IPS DF 6.9 (cell line): ENCODE data around the gene KANSL1.

Source experiments
- DNase-seq: peaks from one replicate; pipeline ENCODE4 v3.0.0-alpha.2; 2013; ENCODE audit warnings: low read depth, low spot score
- H3K27ac ChIP-seq: one replicate; pipeline ENCODE4 v1.5.1; 2013; ENCODE audit warnings: low read length, control low read depth
- H3K27me3 ChIP-seq: 2 replicates; pipeline ENCODE4 v1.6.1; 2013; ENCODE audit warnings: mild to moderate bottlenecking, low read length; ENCODE audit not compliant: control insufficient read depth, insufficient read depth
- H3K36me3 ChIP-seq: 2 replicates; pipeline ENCODE4 v1.6.1; 2013; ENCODE audit warnings: low read length; ENCODE audit not compliant: control insufficient read depth, insufficient read depth
- H3K4me1 ChIP-seq: 2 replicates; pipeline ENCODE4 v1.6.1; 2013; ENCODE audit warnings: low read length; ENCODE audit not compliant: control insufficient read depth, insufficient read depth
- H3K4me3 ChIP-seq: 2 replicates; pipeline ENCODE4 v1.5.1; 2013; ENCODE audit warnings: mild to moderate bottlenecking, low read length
- H3K9me3 ChIP-seq: 2 replicates; pipeline ENCODE4 v1.6.1; 2013; ENCODE audit warnings: low read length, inconsistent platforms; ENCODE audit not compliant: control insufficient read depth, insufficient read depth
- WGBS: extraction: QIAGEN DNeasy Blood & Tissue Kit; methylation state at CpG from one replicate; pipeline ENCODE4 v1.1.7; 2013; ENCODE audit warnings: mixed read lengths, missing lambda C conversion rate; ENCODE audit not compliant: insufficient read length, insufficient coverage; 5-methylcytosine and 5-hydroxymethylcytosine counted together

Gene KANSL1

GRCh38 chr17:46202424-46202823 is 9.2 kb upstream of the KANSL1 start:
- no peak overlapping the region for H3K27ac ChIP-seq
- no CpG with 5 or more reads among the region's 2 CpGs for WGBS

GRCh38 chr17:46201491-46201890 is 8.3 kb upstream of the KANSL1 start:
- WGBS: no CpG with 5 or more reads among the region's 3 CpGs
- Histone ChIP-seq H3K4me1 (no peaks in the 10 kb centered on the region), H3K9me3 (no peaks in the 10 kb centered on the region), H3K27ac (no peak overlapping the region), H3K27me3 (no peaks in the 10 kb centered on the region), H3K36me3 (no peaks in the 10 kb centered on the region), H3K4me3 (no peak overlapping the region)
- DNase-seq: no peak

More at GRCh38 chr17:46202424-46202823, 9.2 kb upstream of the KANSL1 start:
- Histone ChIP-seq H3K4me1 (no peaks in the 10 kb centered on the region), H3K9me3 (no peaks in the 10 kb centered on the region), H3K4me3 (no peak overlapping the region), H3K36me3 (no peaks in the 10 kb centered on the region), H3K27me3 (no peaks in the 10 kb centered on the region)
- no peak for DNase-seq

- DNase-seq: no peak
- no peaks in the 10 kb centered on the region for H3K4me1 ChIP-seq
- WGBS: no CpG with 5 or more reads among the region's 7 CpGs
- H3K4me3 ChIP-seq: no peak overlapping the region
- no peaks in the 10 kb centered on the region for H3K27me3 ChIP-seq
- no peak overlapping the region for H3K27ac ChIP-seq
- H3K36me3 ChIP-seq: no peaks in the 10 kb centered on the region
- no peaks in the 10 kb centered on the region for H3K9me3 ChIP-seq
Observed at GRCh38 chr17:46200197-46200596, 7.0 kb upstream of the KANSL1 start.

- no peak for DNase-seq
- Histone ChIP-seq H3K4me3 (no peak overlapping the region), H3K27ac (no peak overlapping the region), H3K36me3 (no peaks in the 10 kb centered on the region), H3K27me3 (no peaks in the 10 kb centered on the region), H3K9me3 (no peaks in the 10 kb centered on the region), H3K4me1 (no peaks in the 10 kb centered on the region)
Observed at GRCh38 chr17:46199379-46199778, 6.2 kb upstream of the KANSL1 start.

- Histone ChIP-seq H3K27me3 (no peaks in the 10 kb centered on the region), H3K36me3 (no peaks in the 10 kb centered on the region), H3K4me1 (no peaks in the 10 kb centered on the region), H3K9me3 (no peaks in the 10 kb centered on the region), H3K27ac (no peak overlapping the region), H3K4me3 (no peak overlapping the region)
- WGBS: no CpG with 5 or more reads among the region's 1 CpG
- DNase-seq: no peak
Observed at GRCh38 chr17:46198233-46198632, 5.0 kb upstream of the KANSL1 start.

- H3K4me1 ChIP-seq: no peaks in the 10 kb centered on the region
- H3K27me3 ChIP-seq: no peaks in the 10 kb centered on the region
- no peaks in the 10 kb centered on the region for H3K36me3 ChIP-seq
- no CpG with 5 or more reads among the region's 6 CpGs for WGBS
- H3K9me3 ChIP-seq: no peaks in the 10 kb centered on the region
- DNase-seq: no peak
- no peak overlapping the region for H3K27ac ChIP-seq
- H3K4me3 ChIP-seq: no peak overlapping the region
Observed at GRCh38 chr17:46197530-46197929, 4.3 kb upstream of the KANSL1 start.

GRCh38 chr17:46195939-46196716 is 2.9 kb upstream of the KANSL1 start:
- no peak overlapping the region for H3K4me3 ChIP-seq
- H3K27me3 ChIP-seq: no peaks in the 10 kb centered on the region
- H3K36me3 ChIP-seq: no peaks in the 10 kb centered on the region
- H3K27ac ChIP-seq: no peak overlapping the region
- no peaks in the 10 kb centered on the region for H3K9me3 ChIP-seq
- no peaks in the 10 kb centered on the region for H3K4me1 ChIP-seq
- no peak for DNase-seq
- no CpG with 5 or more reads among the region's 2 CpGs for WGBS

GRCh38 chr17:46195217-46195855 is 2.1 kb upstream of the KANSL1 start:
- no peak for DNase-seq

GRCh38 chr17:46194393-46195216 is 1.4 kb upstream of the KANSL1 start:
- no peaks in the 10 kb centered on the region for H3K4me1 ChIP-seq
- no peak overlapping the region; the same call in 1 of the 2 replicates for H3K4me3 ChIP-seq
- WGBS: no CpG with 5 or more reads among the region's 9 CpGs
- no peaks in the 10 kb centered on the region for H3K9me3 ChIP-seq
- no peaks in the 10 kb centered on the region for H3K36me3 ChIP-seq
- H3K27me3 ChIP-seq: no peaks in the 10 kb centered on the region
- no peak overlapping the region for H3K27ac ChIP-seq
- DNase-seq: no peak

More at GRCh38 chr17:46195217-46195855, 2.1 kb upstream of the KANSL1 start:
- Histone ChIP-seq H3K36me3 (no peaks in the 10 kb centered on the region), H3K4me1 (no peaks in the 10 kb centered on the region), H3K27me3 (no peaks in the 10 kb centered on the region), H3K4me3 (no peak overlapping the region), H3K27ac (no peak overlapping the region), H3K9me3 (no peaks in the 10 kb centered on the region)
- WGBS: no CpG with 5 or more reads among the region's 5 CpGs

GRCh38 chr17:46193626-46194392 is 580 bp upstream of the KANSL1 start:
- WGBS: no CpG with 5 or more reads among the region's 60 CpGs
- Histone ChIP-seq H3K4me1 (no peaks in the 10 kb centered on the region), H3K27me3 (no peaks in the 10 kb centered on the region), H3K4me3 (peak overlapping the region; percentile 85), H3K9me3 (no peaks in the 10 kb centered on the region), H3K27ac (no peak overlapping the region), H3K36me3 (no peaks in the 10 kb centered on the region)
- peak; percentile 89 for DNase-seq
